Myocyte (in vitro differentiated cells): ENCODE data around the gene MATN3. TPM values are rescaled to one million over a fixed set of nuclear protein-coding genes. Genes with fewer than 3 reads are reported as not detected.

Experiments used
- DNase-seq: peaks from one replicate; pipeline ENCODE4 v3.0.0-alpha.2; 2012; ENCODE audit warnings: low read depth
- total RNA-seq: library from RNA; depleted of rRNA; stranded (reverse); fragments of >200 nt; gene quantifications from 2 replicates; pipeline ENCODE4 v1.2.3, GENCODE V29; 2014

The MATN3 gene
- total RNA-seq, 1 donor from 2014 or later, result 1.2 TPM

- DNase-seq, result peak; percentile 43
These were observed 28.2 kb upstream of the MATN3 start for GRCh38 chr2:20040489-20041172.

GRCh38 chr2:20037660-20038059 is 25.2 kb upstream of the MATN3 start:
- DNase-seq, result no peak

GRCh38 chr2:20035955-20036666 is 23.6 kb upstream of the MATN3 start:
- no peak for DNase-seq

- no peak for DNase-seq
These were observed 22.4 kb upstream of the MATN3 start for GRCh38 chr2:20034821-20035220.

- no peak for DNase-seq
These were observed 21.8 kb upstream of the MATN3 start for GRCh38 chr2:20034218-20034617.

GRCh38 chr2:20033322-20033721 is 20.9 kb upstream of the MATN3 start:
- no peak for DNase-seq

GRCh38 chr2:20030224-20030623 is 17.8 kb upstream of the MATN3 start:
- DNase-seq, result no peak

GRCh38 chr2:20027705-20028434 is 15.4 kb upstream of the MATN3 start:
- DNase-seq, result peak; percentile 22

GRCh38 chr2:20027260-20027677 is 14.8 kb upstream of the MATN3 start:
- DNase-seq, result no peak

GRCh38 chr2:20025065-20025786 is 12.8 kb upstream of the MATN3 start:
- DNase-seq, result no peak

- DNase-seq, result no peak
These were observed 11.2 kb upstream of the MATN3 start for GRCh38 chr2:20023688-20024087.

GRCh38 chr2:20021405-20022009 is 9.0 kb upstream of the MATN3 start:
- DNase-seq, result no peak

- no peak for DNase-seq
These were observed 7.3 kb upstream of the MATN3 start for GRCh38 chr2:20019747-20020146.

- no peak for DNase-seq
These were observed 6.2 kb upstream of the MATN3 start for GRCh38 chr2:20018601-20019152.

GRCh38 chr2:20016346-20016745 is 3.9 kb upstream of the MATN3 start:
- DNase-seq, result no peak

GRCh38 chr2:20015482-20016083 is 3.1 kb upstream of the MATN3 start:
- DNase-seq, result peak; percentile 72

- DNase-seq, result no peak
These were observed 820 bp upstream of the MATN3 start for GRCh38 chr2:20013126-20013849.

GRCh38 chr2:20012032-20012281 is 511 bp downstream of the MATN3 start:
- DNase-seq, result no peak

- no peak for DNase-seq
These were observed 1.0 kb downstream of the MATN3 start for GRCh38 chr2:20011276-20012031.
